ENCODE data around the gene CDK2AP2.
A peak's percentile ranks its signal among the peaks of the same experiment; 100 is the strongest.
"Not testable (repeated sequence)": the region's sequence is repeated elsewhere in the genome, so short reads cannot be mapped to it uniquely, and the experiment has no call there.

Gene CDK2AP2

DNA sequence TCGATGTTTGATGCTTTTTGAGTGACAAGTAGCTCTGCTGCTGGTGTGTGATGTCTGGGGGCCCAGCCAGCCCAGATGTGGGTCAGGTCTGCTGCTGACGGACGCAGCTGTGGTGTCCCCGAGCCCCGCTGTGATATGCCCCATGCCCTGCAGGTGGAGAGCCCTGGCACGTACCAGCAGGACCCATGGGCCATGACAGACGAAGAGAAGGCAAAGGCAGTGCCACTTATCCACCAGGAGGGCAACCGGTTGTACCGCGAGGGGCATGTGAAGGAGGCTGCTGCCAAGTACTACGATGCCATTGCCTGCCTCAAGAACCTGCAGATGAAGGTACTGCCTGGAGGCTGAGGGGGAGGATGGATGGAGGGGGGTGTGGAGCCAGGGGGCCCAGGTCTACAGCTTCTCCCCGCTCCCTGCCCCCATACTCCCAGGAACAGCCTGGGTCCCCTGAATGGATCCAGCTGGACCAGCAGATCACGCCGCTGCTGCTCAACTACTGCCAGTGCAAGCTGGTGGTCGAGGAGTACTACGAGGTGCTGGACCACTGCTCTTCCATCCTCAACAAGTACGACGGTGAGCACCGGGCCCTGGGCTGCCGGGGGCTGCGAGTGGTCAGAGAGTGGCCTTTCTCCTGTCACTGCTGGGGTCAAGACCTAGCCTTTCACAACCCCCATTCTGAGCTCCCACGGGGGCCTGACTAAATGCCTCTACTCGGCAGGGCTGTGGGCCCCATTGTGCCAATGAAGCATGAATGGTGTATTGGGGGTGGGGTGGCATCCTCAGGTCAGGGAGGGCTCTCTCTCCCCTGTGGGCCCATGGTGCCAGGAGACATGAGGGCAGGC is 17.9 kb downstream of the CDK2AP2 start:
- DNase-seq = no peak

DNA sequence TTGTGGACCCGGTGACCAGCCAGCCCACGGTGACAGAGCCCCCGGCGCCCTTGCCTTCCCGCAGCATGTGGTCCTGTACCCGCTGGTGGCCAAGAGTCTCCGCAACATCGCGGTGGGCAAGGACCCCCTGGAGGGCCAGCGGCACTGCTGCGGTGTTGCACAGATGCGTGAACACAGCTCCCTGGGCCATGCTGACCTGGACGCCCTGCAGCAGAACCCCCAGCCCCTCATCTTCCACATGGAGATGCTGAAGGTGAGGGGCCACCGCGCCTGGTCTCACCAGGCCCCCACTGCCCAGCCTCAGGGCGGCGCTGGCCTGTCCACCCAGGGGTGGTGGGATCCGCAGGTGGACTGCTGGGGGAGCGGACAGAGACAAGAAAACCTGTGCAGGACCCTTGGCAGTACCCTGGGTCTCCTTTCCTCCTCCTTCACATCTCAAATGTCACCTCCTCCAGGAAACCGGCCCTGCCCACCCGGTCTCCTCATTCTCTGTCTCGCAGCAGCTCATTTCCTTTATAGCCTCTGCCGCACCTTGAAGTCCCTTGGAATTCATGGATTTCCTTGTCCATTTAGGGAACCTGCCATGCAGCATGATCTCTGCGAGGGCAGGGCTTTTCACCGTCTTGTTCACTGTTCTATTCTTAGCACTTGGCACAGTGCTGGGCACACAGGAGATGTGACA is 18.6 kb downstream of the CDK2AP2 start:
- no peak for DNase-seq

DNA sequence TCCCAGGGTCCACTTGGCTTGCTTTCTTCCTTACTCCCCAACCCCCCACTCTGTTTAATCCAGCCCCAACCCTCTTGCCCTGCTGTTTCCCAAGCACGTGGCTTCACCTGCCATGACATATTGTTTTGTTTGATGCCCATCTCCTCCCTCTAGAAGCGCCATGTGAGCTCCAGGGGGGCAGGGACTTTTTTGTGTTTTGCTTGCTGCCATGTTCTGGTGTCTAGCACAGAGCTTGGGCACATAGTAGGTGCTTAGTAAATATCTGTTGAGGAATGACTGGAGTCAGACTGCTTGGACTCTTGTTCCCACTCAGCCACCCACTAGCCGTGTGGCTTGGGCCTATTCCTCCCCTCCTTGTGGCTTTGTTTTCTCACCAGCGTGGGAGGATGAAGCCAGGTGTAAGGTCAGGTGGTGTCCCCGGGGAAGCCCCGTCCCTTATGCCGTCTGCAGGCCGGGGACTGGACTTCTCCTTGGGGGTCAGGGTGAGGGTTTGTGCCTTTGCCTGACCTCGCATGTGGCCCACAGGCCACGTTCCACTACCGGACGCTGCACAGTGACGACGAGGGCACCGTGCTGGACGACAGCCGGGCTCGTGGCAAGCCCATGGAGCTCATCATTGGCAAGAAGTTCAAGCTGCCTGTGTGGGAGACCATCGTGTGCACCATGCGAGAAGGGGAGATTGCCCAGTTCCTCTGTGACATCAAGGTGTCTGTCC is 21.3 kb downstream of the CDK2AP2 start:
- no peak for DNase-seq

DNA sequence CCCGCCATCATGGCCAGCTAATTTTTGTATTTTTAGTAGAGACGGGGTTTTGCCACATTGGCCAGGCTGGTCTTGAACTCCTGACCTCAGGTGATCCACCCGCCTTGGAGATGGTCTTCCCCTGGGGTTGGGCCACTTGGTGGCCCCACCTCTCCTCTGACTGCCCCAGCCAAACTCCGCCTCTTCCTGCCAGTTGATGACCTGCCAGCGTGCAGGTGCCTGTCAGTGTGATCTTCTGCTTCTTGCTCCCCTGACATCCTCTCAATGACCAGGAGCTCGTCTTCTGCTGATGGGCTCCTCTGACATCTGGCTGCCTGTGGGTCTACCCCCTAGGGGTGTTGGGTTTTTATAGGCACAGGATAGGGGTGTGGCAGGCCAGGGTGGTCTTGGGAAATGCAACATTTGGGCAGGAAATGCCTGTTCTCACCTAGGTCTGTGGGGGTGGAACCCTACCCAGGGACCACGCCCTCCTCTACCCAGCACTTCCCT is 22.0 kb downstream of the CDK2AP2 start:
- DNase-seq = not testable (repeated sequence)

DNA sequence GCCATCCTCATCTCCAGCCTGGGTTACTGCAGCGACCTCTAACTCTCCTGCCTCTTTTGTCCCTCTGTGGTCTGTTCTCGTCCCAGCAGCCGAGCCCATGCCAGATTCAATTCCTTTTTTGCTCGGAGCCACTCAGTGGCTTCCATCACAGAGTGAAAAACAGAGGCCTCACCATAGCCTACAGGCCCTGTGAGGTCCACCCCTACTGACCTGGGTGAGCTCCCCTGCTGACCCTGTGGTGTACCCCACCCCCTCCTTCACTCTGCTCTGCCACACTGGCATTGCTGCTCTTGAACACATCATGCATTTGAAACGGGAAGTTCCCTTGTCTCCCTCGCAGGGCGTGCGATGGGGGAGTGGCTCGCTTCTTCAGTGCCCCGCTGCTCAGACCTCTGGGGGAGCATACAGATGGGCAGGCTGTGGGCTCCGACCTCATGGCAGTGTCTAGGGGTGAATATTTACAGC is 23.1 kb downstream of the CDK2AP2 start:
- DNase-seq = no peak

DNA sequence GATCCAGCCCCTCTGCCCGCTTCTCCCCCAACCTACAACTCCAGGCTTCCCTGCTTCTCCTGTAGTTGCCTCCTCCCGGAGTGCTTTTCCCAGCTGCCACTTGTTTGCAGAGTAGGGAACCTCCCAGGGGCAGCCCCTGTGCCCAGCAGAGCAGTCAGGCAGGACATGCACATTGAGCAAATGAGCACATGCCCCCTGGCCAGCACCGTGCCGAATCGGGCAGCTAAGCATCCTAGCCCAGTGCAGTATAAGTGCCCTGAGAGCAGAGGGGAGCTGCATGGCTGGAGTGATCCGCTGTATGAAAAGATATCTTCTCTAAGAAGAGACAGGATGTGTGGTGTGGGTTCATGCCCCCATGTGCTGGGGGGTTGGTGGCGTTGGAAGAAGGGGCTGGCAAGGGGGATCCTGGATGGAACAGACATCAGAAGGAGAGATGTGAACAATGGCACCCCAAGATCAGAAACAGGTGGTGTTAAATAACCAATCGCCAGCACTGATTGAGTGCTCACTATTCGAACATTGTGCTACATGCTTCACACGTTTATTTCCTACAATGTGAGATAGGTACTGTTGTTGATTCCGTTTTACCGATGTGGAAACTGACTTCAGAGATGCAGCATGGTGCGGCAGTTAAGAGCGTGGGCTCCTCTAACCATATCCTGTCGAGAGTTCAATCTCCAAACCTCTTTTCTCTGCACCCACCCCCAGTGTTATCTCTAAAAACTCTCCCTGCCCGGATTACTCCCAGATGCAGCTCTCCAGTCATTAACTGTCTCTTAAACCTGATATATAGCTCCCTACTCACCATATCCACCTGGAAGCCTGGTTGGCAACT is 23.9 kb downstream of the CDK2AP2 start:
- DNase-seq = no peak

DNA sequence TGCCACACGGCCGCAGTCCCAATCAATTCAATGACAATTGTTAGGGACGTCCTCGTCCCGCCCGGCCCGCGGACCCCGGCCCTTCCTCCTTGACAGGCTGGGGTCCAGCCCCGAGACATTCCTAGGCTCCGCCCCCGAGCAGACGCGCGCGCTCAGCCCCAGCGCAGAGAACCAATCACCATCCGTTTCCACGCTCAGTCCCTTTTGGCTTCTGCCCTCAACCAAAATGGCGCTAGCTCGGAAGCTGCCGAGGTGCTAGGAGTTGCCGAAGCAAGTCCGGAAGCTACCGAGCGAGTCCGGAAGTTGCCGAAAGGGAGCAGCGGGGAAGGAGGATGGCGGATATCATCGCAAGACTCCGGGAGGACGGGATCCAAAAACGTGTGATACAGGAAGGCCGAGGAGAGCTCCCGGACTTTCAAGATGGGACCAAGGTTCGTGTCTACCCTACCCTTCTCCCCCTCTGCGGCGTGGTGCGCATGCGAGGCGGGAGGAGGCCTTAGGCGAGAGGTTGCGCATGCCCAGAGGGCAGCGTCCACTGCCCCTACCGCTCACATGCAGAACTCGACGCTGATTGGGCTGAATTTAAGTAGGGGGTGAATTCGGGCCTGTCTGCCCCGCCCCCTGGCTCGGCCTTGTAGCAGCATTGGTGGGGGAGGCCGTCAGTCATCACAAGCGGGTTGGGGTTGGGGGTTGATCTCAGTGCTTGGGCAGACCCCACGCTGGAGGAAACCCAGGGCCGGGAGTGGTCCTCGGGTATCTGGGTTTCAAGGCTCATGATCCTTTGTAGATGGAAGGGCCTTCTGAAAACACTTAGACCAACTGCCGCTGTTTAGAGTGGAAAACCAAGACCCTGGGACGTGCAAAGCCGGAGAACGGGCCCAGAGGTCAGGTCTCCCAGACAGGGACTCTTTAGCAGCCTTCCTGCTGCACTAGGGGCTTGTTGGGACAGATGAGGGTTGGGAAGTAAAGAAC is 24.8 kb downstream of the CDK2AP2 start, which contains the start of gene AIP:
Gene AIP, plus strand, starts transcription at position 200 of the 972 bp plus-strand sequence. Its CDS starts 133 bp downstream, at position 333.
- peak; percentile 85 for DNase-seq

DNA sequence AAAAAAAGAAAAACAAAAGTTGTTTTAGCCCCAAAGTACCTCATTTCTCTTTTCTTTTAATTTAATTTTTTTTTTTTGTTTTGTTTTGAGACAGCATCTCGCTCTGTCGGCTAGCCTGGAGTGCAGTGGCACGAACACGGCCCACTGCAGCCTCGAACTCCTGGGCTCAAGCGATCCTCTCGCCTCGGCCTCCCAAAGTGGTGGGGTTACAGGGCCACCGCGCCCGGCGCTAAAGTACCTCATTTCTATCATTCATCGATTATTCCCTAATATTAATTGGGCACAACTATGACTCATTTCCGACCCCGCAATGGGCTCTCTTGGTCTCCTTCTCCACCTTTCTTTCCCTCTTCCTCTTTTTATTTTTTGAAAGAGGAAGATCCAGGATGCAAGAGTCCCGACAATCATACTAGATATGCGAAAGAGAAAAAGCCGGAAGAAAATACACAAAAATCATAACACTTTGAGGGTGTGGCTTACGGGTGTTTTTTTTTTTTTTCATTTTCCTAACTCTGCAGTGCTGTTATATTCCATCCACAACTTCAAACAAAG is 25.6 kb downstream of the CDK2AP2 start:
- DNase-seq = no peak

DNA sequence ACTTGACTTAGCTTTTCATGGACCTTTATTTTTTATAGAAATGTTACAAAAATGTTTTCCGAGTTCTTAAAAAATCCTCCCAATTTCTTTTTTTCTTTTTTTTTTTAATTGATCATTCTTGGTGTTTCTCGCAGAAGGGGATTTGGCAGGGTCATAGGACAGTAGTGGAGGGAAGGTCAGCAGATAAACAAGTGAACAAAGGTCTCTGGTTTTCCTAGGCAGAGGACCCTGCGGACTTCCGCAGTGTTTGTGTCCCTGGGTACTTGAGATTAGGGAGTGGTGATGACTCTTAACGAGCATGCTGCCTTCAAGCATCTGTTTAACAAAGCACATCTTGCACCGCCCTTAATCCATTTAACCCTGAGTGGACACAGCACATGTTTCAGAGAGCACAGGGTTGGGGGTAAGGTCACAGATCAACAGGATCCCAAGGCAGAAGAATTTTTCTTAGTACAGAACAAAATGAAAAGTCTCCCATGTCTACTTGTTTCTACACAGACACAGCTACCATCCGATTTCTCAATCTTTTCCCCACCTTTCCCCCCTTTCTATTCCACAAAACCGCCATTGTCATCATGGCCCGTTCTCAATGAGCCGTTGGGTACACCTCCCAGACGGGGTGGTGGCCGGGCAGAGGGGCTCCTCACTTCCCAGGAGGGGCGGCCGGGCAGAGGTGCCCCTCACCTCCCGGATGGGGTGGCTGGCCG is 30.5 kb downstream of the CDK2AP2 start:
- DNase-seq = not testable (repeated sequence)

DNA sequence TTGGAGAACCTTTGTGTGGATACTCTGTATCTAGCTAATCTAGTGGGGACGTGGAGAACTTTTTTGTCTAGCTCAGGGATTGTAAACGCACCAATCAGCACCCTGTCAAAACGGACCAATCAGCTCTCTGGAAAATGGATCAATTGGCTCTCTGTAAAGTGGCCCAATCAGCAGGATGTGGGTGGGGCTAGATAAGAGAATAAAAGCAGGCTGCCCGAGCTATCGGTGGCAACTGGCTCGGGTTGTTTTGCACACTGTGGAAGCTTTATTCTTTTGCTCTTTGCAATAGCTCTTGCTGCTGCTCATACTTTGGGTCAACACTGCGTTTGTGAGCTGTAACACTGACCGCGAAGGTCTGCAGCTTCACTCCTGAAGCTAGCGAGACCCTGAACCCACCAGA is 31.3 kb downstream of the CDK2AP2 start:
- DNase-seq = not testable (repeated sequence)

DNA sequence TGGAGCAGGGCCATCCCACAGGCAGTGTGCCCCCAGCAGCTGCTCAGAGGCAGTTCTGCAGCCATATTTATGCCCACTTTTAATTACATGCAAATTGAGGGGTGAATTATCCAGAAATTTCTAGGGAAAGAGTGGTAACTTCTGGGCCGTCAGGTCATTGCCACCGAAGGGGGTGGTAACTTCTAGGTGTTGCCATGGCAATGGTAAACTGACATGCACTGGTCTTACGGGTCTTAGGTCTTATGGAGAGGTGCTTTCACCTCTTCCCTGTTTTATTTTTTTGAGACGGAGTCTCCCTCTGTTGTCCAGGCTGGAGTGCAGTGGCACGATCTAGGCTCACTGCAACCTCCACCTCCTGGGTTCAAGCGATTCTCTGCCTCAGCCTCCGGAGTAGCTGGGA is 35.1 kb downstream of the CDK2AP2 start:
- DNase-seq = no peak

DNA sequence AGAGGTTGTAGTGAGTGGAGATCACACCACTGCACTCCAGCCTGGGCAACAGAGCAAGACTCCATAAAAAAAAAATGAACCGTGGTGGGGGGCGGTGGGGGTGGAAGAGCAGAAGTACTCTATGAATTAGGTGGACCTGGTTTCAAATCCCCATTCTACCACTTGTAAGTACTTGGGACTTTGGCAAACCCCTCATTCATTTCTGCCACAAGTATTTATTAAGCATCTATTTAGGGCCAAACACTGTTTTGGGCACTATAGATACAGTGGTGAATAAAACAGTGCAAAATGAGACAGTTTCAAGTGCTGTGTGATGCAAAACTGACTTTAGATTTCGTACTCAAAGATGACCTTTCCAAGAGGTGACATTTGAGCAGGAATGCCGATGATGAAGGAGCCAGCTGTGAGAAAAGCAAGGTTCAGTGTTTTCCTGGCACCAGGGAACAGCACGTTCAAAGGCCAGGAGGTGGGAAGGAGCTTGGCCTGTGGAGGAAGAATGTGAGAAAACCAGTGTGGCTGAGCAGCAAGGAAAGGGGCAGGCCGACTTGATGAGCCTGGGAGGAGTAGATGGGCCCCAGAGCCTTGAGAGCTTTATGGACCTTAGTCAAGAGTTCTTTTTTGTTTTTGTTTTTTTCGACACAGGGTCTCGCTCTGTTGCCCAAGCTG is 37.5 kb downstream of the CDK2AP2 start:
- DNase-seq = no peak

DNA sequence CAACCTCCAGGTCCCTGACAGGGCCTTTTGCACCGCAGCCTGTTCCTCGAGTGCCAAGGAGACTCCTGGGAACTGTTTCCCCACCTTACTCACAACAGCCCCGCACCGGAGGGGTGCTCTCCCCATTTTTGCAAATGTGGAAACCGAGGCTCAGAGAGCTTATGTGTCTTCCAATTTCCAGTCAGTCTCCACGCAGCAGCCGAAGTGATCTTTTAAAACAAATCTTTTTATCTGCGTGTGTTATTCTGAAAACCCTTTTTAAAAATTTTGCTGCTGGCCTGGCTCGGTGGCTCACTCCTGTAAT is 38.5 kb downstream of the CDK2AP2 start:
- no peak for DNase-seq

DNA sequence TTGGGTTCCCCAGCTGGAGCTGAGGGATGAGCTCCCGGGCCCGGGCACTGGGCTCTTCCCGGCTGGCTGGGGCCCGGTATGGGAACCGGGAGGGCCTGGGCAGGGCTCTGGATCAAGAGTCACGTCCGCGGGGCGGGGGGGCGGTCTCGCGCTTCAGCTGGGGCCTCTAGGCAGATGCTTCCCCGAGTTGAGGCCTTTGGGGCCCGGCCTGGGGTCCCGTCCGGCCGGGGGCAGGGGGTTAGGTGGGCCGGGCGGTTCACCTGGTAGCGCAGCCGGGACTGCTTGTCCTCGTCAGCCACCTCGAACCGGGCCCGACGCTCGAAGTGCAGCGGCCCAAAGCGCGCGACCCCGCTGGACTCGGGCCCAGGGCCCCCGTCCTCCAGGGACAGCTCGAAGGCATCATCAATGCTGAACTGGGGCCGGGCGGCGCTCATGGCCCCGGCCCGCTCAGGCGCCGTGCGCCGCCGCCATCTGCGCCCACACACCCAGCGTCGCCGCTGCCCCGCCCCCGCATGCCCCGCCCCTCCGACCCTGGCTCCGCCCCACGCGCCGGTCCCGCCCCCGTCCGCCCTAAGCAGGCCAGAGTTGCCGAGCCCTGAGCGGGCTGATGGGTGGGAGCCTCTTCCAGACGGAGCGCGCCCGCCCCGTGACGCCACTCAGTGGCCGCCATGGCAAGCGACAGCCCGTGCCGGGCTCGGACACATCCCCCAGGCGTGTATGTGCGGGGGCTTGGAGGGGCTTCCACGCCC is 39.0 kb downstream of the CDK2AP2 start, which contains the start of gene TMEM134:
Gene TMEM134, minus strand, starts transcription at position 493 of the 749 bp plus-strand sequence. Its CDS starts 59 bp downstream, at position 434.
- DNase-seq = peak; percentile 78

DNA sequence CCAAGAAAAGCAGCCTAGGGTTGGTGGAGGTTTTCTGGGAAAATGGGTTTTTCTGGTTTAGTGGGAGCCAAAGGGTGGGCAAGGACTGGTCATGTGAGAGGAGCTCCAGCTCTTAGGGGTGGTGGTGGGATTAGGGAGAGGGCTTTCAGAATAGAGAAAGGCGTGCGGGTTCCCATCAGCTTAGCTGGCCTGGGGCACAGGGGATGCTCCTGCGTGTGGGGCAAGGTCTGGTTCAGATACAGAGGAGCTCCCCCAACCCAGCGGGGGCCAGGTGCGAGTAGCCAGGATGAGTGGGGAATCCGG is 39.6 kb downstream of the CDK2AP2 start:
- no peak for DNase-seq

DNA sequence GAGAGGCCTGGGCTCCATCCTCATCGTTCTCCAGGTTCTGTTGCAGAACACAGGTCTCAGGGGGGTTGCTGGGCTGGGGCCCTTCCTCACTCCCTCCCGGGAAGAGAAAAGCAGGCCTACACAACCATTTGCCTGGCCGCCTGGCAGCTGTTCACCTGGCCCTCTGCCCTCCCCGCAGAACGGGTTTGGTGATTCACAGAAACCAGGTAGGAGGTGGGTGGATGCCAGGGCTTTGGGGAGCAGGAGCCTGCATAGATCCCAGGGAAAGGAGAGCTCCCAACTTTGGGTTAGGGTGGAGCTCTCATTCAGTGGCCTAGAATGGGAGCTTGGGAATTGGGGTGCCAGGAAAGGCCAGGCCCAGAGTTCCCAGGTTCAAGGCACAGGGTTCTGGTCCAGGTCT is 39.9 kb downstream of the CDK2AP2 start:
- no peak for DNase-seq

DNA sequence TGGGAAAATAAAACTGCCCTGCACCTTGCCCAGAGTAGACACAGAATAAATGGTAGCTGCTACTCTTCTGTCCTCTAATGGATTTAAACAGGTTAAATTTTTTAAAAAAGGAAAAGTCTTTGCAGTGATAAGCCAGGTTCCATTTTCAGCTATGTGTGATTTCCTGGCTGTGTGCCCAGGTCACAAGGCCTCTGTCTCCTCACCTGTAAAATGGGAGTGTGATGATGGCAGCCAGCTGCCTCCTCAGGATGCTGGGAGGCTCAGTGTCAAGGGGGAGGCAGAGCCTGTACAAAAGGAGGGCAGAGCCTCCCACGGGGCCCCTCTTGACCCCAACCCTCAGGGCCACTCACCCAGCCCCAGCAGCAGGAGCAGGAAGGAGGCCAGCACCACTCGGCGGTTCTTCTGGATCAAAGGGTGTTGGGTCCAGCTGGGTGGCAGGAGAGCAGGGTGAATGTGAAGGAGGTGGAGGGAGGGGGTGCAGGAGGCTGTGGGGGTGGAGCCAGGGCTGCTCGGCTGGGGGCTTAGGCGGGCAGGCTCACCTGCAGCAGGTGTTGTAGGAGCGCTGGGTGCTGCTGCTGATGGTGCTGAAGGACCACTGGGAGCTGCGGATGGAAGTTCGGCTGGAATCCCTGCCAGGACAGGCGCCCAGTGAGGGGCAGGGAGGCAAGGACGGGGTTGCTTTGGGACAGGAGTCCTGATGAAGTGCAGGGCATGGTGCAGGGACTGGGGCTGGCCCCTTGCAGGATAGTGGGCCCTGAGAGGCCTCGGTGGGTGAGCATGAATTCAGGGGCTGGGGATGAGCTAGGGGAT is 40.8 kb downstream of the CDK2AP2 start:
- DNase-seq = no peak

DNA sequence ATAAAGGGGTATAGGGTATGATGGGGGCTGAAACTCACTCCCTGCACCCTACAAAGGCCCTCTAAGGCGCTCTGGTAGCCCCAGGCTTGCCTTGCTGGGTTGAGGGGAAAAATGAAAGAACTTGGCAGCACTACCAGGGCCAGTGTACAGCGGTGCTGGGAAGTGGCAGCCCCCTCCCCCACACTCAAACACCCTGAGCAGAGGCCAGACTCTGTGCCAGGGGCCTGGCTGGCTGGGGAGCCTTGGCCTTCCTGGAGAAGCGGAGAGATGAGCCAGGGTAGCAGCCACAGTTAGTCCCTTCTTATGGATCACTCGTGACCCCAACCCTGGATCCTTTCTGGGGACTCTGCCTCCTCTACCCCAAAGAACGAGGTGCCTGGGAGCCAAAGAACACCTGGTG is 41.6 kb downstream of the CDK2AP2 start:
- no peak for DNase-seq
